Amniotic epithelial cell (primary cell): ENCODE results near the gene CLASRP.
A peak's percentile ranks its signal among the peaks of the same experiment; 100 is the strongest.
"Not testable (repeated sequence)": the region's sequence is repeated elsewhere in the genome, so short reads cannot be mapped to it uniquely, and the experiment has no call there.

ENCODE experiments used
- DNase-seq: peaks from one replicate; pipeline ENCODE4 v3.0.0-alpha.2; 2010; ENCODE audit warnings: low read depth

Gene CLASRP

GRCh38 chr19:45103508-45104319 lies 64.9 kb downstream of the CLASRP start:
- DNase-seq: no peak

GRCh38 chr19:45104658-45105349 lies 66.0 kb downstream of the CLASRP start:
- no peak for DNase-seq

DNA sequence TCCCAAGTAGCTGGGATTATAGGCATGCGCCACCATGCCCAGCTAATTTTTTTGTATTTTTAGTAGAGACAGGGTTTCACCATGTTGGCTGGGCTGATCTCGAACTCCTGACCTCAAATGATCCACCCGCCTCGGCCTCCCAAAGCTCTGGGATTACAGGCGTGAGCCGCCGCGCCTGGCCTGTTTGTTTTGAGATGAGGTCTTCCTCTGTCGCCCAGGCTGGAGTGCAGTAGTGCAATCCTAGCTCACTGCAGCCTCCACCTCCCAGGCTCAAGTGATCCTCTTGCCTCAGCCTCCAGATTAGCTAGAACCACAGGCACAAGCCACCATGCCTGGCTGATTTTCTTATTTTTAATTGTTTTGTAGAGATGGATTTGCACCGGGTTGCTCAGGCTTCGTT lies 67.5 kb downstream of the CLASRP start:
- not testable (repeated sequence) for DNase-seq

DNA sequence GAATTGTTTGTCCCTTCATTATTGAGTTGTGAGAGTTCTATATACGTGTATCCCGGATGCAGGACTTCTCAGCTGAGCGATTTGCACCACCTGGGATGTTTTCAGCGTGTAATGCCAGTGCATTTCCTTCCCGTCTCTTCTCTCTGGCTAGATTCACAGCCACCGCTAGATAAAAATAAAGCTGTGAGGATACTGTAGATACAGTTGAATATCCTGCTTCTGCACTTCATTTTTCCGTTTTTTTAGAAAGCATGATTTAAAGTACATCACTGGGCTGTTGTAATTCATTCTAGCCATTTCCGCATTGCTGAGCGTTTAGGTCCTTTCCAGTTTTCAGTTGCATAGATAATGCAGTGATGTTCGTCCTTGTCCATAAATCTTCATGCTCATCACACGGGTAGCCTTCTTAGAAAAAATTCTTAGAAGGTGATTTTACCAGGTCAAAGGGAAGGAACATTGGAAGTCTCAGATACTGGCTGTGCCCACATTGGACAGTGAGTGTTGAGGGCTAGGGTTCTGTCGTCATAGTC lies 68.8 kb downstream of the CLASRP start:
- peak; percentile 79 for DNase-seq

DNA sequence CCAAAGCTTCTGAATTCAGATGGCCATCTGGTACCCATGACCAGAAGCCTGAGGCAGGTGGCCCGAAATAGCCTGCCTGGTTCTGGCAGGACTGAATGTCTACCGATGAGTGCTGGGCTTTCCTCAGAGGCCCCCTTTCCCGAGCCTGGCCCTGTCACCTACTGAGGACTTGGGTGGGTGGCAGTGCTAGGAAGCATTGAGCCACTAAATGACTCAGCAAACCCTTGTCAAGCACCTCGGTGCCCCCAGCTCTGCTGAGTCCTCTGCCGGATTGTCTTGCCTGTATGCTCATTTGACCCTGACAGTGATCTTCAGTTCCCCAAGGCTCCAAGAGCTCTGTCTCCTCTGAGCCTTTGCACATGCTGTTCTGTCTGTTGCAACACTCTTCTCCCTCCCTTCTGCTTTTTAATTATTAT lies 72.0 kb downstream of the CLASRP start:
- DNase-seq: no peak

- DNase-seq: no peak
These were observed 73.4 kb downstream of the CLASRP start for GRCh38 chr19:45112111-45112827.

DNA sequence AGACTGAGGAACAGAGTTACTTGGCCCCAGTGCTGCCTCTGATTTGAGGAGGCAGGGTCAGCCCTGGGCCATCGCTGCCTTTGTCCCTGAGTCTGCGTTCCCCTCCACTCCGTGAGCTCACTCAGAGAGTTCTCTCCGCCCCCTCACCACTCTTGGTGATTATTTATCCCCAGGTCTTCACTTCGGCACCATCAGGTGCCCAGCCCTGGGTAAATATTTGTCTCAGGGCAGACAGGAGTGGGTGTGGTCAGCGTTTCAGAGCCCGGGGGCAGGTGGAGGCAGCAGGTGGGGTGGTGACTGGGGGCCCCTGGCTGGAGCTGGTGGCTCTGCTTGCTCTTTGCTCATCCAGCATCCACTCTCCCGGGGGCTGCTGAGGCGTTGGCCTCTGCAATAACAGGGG lies 74.8 kb downstream of the CLASRP start:
- no peak for DNase-seq

DNA sequence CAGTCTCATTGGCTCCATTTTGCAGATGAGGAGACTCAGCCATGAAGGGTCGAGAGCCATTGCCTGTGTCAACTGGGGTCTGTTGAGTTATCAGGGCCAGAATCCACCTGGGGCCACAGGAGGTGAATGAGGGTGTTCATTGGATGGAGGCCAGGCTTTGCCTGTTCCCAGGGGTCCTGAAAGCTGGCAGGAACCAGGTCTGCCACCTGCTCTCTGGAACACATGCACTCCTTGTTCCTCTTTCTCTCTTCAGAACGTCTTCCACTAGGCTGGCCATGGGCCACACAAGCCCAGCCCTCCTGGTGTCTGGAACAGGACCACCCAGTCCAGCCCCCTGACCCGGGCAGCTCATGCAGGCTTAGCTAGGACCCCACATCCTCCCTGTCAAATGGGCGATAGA lies 75.3 kb downstream of the CLASRP start:
- no peak for DNase-seq

GRCh38 chr19:45115809-45116615 lies 77.2 kb downstream of the CLASRP start:
- no peak for DNase-seq

- peak; percentile 76 for DNase-seq
These were observed 78.3 kb downstream of the CLASRP start for GRCh38 chr19:45117167-45117594.

GRCh38 chr19:45117671-45118070 lies 78.8 kb downstream of the CLASRP start:
- DNase-seq: peak; percentile 44

- DNase-seq: no peak
These were observed 79.3 kb downstream of the CLASRP start for GRCh38 chr19:45118106-45118505.

DNA sequence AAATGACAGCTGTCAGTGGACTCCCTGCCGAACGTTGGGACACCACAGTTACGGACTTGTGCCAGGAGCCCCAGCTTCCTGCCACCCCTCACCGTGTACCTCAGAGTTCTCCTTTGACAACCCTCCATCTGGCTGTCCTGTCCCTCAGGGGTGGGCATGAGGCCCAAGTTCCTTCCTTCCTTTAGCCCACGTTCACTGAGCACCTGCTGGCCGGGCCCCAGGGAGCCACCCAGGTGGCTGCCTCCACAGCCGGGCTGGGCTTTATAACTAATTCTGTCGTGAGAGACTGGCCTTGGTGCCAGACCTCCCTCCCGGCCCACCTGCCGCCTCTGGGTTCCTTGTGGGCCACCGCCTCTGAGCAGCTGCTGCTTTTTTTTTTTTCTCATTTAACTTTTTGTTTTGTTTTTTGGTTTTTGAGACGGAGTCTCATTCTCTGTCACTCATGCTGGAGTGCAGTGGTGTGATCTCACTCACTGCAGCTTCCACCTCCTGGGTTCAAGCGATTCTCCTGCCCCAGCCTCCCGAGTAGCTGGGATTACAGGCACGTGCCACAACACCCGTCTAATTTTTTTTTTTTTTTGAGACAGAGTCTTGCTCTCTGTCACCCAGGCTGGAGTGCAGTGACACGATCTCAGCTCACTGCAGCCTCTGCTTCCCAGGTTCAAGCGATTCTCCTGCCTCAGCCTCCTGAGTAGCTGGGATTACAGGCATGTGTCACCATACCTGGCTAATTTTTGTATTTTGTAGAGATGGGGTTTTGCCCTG lies 79.9 kb downstream of the CLASRP start:
- DNase-seq: not testable (repeated sequence)

DNA sequence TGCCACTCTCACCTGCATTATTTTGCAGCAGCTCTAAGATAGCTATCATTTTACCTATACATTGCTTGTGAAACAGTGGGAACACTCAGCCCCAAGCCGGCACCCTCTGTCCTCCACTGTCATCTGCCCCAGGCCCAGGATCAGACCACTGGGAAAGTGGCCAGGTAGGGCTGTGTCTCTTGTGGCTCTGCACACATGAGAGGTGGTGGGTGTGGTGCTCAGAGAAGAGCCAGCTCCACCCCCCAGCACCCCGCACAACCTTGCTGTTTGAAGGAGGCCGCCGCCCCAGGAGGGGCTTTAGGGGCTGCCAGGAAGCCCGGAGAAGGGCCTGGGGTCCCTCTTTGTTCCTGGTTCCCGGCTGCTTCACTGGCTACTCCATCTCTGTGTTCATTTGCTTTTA lies 80.7 kb downstream of the CLASRP start:
- no peak for DNase-seq
